Measurements from ENCODE around the gene AHNAK2.

The AHNAK2 gene

DNA sequence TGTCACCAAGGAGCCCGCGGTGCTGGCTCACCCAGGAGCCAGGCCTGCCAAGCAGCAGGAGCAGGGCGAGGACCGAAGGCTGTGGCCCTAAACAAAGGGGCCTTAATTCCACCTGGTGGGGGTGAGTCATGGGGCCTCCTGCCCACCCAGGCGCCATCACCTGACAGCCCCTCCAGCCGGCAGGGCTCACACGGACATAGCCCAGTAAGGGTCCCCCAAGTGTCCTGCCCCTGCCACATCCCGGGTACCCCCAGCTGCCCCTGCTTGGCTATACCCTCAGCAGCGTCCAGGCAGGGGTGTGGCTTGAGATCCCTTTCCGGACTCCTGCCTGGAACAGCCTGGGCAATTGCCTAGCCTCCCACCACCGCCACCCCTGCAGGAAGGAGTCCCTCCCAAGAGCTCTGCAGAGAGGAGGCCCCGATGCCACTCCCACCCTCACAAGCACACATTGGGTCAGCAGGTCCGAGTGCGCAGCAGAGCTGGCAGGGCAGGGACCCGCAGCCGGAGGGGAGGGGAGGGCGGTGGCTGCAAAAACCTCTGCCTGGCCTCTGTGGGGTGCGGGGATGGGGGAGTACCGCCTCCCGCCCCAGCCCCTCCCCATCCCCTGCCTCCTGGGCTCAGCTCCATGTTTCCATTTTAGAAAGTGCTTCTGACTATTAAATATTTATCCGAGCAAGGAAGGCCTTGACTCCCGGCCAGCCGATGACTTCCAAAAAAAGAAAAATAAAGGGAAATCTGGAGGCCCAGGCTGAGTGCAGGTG is 4.6 kb downstream of the AHNAK2 start:
- DNase-seq (ENCODE audit: low read depth), result peak; percentile 57

DNA sequence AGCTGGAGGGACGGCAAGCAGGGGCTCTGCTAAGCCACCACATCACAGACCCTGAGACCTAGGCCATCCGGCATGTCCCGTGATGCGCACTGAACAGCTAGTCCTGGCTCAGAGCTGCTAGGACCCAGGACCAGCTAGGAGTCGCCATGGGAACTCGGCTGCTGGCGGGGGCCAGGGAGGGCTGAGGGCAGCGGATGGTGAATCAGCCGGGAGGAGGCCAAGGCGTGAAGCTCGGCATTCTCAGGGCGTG is 5.1 kb downstream of the AHNAK2 start:
- peak; percentile 84 for DNase-seq (ENCODE audit: low read depth)

DNA sequence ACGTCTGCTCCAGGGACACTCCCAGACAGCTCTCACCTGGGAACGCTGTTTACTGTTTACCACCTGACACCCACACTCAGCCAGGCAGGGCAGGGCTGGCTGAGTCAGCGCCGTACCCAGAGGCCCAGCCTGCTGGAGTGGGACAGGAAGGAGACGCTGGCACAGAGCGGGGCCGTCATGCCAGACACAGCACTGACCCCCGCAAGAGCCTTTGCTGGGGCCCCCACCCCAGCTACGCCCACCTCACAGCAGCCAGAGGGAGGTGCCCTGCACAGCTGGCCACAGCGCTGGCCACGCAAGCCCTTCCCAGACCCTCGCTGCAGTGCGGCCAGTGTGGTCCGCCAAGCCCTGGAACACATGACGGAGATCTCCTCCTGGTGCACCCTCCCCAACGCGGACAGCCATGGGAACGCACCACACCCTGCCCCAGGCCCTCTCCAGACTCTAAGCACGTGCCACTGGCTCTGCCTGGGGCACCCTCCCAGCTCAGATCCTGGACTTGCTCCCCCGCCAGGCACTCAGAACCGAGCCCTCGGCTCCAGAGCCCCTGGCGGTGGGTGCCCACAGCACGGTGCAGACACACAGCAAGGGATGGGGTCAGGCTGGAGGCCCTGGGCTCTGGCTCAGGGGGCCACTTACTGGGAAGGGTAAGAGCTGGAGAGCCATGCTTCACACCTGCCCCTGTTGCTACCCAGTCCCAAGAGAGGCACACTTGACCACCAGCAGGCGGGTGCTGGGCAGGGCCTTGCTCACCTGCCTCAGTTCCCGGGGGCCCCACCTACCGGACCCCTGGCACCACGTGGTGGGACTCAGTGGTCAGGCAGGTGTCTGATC is 5.7 kb downstream of the AHNAK2 start:
- DNase-seq (ENCODE audit: low read depth), result peak; percentile 44

DNA sequence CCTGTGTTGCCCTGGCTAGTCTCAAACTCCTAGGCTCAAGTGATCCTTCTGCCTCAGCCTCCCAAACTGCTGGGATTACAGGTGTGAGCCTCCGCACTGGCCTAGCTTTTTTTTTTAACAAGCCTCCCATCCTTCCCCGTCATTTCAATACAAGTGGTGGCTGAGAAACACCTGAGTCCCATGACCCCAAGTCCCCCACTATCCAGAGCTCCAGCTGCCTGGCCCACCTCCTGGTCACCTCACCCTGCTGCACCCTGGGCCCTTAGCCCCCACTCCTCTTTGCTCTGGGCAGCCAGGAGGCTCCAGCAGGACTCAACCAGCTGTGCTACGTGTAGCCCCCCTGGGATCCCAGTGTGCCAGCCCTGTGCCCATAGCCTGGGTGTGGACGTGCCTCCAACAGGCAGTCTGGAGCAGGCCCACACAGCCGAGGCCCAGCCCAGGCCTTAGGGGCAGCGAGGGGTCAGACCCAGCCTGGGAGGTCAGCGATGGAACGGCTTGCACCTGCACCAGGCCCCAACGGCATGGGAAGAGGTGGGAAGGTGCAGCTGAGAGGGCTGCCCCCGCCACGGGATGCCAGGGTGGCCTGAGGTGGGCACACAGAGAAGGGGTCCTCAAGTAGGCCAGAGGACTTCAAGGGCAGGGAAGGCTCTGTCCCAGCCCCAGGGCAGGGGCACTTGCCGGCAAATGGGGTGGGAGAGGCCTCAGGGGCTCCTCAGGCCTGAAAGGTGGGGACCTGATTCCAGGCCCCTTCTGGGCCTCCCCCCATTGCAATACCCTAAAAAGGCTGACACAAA is 6.5 kb downstream of the AHNAK2 start:
- no peak for DNase-seq (ENCODE audit: low read depth)

DNA sequence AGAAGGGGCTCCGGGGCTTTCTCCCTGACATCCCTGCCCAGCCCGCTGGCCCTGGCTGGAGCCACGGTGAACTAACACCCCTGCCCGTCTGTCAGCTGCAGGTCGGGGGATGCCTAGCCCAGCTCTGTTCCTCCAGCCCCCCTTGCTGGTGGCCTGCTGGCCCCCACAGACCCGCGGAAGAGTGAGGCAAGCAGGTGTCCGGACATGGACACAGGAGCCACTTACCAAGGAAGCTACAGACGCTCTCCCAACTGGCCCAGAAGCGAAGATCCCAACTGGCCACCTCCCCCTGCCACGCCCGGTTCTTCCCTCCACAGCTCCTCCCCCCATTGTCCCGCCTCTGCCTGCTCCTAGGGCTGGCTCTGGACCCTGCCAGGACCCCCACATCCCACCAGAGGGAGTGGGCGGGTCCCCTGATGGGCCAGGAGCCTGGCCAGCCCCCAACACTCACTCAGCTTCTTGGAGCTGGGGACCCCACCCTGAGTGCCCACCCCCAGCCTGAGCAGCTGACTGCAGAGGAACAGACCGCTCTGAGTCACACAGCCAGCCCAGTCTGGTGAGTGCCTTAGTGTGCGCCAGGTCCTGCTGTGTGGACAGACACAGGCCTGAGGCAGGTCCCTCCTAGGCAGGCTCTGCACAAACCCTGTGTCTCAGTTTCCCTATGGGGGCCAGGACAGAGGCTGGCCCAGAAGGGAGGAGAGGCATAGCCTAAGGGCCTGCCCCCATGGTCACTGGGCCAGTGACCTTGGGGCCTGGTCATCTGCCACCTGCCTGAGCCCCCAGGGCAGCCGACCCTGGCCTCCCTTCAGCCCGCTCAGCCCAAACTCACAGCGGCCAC is 7.7 kb downstream of the AHNAK2 start:
- peak; percentile 57 for DNase-seq (ENCODE audit: low read depth)

DNA sequence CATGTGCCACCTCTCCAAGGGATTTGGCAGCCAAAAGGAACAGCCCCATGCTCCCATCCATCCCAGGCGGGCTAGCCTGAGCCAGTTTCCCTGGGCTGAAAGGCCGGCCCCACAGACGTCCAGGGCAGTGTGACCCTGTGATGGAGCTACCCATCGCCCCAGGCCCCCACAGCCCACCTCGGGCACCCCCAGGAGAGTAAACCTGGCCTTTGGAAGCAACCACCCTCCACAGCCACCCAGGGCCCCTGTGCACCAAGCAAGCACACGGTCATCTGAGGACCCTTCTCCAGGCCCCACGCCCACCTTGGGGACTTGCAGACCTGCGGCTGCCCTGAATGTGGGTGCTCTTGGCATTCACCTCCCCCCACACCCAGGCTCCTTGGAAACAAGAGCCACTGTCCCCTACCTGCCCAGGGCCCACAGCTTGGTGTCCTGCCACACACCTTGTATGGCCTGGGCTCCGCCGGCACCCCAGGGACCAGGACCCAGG is 8.4 kb downstream of the AHNAK2 start:
- DNase-seq (ENCODE audit: low read depth), result no peak

DNA sequence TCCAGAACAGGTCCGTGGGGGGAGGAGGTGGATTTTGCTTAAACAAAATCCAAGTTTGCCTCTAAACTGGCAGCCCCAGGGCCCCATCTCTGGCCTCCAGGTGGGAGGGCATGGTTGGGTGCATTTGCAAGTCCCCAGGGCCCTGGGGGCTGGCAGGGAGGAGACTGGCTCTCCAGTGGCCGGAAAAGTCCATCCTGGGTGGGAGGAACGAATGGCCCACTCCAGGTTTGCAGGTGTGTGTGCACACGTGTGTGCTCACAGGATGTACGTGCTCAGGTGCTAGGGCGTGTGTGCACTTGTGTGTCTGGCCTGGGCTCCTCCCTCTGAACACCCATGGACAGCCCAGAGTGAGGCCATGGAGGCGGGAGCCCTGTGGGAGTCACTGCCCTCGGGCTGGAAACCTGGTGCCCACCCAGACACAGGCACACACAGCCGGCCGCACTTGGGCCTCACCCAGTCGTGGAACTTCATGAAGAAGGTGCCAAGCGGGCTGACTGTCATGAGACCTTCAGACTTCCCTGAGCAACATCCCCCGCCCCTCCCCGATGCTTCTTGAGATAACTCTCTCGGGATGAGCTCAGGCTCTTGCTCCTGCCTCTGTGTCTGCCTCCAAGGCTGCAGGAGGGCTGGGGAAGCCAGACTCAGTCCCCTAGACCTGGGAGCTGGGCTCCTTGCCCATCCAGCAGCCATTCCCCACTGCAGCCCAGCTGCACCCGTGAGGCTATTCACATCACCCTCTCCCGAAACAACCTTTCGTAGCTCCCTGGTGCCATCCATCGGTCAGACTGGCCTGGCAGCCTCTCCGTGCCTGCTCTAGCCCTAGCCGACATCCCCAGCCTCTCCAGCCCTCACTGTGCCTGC is 9.4 kb downstream of the AHNAK2 start:
- no peak for DNase-seq (ENCODE audit: low read depth)

DNA sequence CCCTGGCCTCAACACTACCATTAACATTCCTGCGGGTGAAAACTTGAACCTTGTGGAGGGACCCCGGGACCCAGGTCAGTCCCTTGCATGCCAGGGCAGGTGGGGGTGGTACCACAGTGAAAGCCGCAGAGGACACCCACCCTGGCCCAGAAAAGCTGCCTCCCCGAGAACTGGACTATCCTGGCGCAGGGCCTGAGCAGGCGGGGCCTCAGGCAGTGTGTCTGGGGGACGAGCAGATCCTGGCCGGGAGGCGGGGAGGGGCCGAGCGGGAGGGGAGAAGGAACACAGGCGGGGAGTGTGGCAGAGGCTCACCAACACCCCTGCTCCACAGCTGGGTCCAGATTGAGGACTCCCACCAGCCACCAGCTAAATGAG is 10.0 kb downstream of the AHNAK2 start:
- DNase-seq (ENCODE audit: low read depth), result no peak

DNA sequence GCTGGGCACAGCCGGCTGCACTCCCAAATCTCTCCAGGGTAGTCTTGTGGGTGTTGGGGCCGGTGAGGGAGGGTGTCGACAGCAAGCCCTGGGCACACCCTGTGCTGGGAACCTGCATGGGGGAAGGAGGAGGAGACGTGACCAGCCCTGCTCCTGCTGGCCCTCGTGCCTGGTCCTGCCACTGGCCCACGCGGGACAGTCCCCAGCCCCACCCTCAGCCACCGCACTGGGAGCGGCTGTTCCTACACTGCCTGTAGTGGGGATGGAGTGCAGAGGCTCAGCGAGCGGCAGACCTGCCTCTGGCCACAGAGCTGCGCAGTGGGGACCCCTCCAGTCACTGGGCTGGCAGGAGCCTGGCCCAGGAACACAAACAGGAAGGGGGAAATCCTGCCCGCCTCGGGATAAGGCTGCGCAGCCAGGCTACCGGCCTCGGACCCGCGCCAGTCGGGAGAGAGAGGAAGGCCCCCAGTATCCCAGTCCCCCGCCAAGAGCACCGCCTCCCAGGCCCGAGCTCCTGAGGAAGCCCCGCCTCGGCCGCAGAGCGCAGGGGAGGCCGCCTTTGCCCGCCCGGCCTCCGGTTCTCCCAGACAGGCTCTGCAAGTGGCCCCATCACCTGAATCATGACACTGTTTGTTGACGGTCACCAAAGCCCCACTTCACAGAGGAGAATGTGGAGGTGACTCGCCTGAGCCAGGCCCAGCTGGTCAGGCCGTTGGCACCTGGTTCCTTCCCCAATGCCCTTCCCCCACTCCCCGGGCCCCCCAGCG is 10.6 kb downstream of the AHNAK2 start:
- no peak for DNase-seq (ENCODE audit: low read depth)

DNA sequence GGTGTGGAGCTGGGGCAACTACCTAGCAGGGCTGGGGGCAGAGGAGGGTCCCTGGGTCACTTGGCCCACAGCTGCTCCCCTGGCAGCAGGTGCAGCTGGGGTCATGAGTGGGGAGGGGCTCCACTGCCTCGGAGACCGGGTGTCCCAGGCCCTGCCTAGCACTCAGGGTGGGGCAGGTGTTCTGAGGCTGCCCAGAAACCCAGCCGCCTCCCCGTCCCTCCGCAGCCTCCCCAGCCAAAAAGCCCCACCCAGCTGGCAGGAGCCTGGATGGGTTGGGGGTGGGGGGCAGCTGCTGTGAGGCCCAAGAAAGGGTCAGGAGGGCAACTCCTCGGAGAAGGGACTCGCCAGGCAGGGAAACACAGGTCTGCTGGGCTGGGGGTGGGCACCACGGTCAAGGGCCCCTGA is 11.2 kb downstream of the AHNAK2 start:
- DNase-seq (ENCODE audit: low read depth), result no peak

DNA sequence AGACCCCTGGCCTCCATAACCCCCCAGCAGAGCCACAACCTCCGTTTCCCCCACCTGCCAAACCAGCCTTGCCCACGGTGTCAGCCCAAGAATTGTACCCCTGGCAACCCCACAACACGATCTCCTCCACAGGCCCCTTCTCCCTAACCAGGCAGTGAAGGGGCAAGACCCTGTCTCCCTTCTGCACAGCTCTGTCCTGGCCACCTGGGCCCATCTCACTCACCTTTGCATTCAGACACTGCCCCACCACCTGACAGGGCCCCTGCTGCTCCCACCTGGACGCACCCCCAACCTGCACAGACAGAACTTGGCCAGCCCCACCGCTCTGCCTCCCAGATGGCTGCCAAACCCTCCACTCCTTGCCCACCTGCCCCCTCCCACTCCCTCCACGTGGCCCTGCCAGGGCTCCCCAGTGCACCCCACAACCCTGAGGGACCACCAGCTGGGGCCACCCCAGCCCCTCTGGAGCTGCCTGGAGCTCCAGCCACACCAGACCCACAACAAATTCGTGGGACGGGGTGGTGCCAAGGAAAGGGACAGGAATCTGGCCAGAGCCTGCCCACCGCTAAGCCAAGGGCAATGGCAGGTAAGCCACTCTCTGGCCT is 11.8 kb downstream of the AHNAK2 start:
- no peak for DNase-seq (ENCODE audit: low read depth)

DNA sequence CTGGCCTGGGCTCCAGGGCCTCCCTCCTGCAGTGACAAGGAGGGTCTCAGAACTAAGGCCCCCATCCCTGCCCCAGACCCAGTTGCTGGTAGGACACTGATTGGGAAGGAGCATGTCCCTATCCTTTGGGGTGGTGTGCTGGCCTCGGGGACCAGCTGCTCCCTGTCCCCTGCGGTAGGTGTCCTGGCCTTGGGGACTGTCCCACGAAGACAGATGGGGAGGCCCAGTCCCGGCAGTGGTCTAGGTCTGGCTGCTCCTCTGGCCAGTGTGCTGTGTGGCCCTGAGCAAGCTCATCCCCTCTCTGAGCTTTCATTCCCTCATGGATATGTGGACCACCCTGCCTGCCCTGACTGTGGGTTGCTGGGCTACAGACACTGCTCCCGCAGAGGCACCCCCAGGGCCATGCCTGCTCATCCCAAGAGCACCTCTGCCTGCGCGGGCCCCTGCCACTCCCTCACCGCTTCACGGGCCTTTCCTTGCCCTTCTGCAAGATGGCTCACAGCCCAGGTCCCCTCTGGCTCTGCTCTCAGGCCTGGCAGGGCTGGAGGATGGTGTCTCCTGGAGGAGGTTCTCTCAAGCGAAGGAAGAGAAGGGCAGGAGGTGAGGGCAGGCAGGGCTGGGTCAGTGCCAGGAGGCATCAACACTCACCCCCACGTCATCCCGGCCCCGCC is 12.5 kb downstream of the AHNAK2 start:
- no peak for DNase-seq (ENCODE audit: low read depth)

DNA sequence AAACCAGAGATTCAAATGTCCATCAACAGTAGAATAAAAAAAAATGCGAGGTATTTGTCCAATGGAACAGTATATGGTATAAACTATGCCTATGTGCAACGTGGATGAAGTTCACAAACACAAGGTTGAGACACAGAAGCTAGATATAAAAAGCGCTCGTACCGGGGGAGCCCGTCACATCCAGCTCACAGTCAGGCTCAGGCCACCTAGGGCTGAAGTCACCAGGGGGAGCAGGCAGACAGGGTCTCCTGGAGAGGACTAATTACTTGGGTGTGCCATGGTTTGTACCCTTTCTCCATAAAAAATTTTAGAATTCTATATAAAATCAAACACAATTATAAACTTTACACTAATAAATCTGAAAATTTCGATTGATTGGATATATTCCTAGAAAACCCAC is 13.6 kb downstream of the AHNAK2 start:
- DNase-seq (ENCODE audit: low read depth), result no peak

DNA sequence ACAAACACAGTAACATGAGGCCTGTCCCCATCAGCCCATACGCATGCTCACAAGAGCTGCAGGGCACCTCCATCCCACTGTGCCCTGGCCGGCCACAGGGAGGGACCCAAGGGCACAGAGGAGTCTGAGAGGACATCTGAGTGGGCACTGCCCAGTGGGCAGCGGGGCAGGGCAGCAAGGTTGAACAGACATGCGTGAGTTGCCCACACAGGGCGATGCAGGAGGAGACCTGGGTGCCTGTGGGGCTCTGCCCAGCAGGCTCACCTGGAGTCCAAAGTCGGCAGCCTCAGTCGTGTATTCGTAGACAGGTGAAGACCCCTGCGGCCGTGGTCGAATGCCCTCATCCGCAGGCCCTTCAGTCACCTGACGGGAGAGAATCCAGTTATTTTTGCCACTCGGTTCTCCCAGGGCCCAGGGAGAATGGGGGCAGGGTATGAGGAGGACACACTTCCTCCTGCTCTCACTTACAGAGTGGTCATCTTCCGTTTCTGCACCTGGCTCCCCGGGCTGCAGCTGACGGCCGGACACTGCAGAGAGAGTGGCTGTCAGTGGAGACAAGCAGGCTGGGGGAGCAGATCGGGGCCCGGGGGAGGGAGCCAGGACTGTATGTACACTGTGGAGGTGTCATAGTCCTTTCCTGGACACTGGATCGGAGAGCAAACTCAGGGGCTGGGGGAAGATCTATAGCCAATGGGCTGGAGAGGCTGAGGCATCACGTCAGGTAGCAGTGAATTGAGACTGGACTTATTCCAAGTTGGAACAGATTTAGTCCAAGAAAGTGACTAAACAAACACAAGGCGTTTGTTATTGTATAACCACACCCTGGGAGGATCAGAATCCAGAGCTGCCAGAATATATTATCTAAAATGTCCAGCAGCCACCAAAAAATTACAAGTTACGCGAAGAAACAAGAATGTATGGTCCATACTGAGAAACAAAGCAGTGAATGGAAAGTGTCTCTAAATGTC is 20.7 kb downstream of the AHNAK2 start:
- DNase-seq (ENCODE audit: low read depth), result no peak

DNA sequence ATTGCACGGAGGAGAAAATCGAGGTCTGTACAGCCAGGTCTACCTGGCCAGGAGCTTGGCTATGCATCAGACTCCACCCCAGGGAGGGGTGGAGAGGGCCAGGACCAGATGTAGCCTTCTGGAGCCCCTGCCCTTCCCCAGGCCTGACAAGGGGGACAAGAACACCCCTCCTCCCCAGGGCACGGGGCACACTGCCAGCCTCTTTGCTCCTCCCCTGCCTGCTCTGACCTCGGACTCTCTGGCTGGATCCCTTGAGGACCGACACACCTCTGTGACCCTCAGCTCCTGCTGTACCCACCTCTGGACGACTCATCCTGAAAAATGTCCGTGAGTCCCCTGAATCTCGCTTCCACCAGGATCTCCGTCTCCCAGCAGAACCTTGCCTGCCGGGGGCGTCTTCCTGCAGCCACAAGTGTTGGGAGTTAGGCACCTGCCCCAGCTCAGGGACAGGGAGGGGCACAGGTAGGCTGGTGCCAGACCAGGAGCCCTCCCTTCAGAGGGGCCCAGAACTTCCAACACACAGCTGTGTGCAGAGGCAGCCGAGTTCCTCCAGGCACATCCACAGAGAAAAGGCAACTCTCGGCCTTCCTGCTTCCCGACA is 21.8 kb downstream of the AHNAK2 start:
- DNase-seq (ENCODE audit: low read depth), result no peak

DNA sequence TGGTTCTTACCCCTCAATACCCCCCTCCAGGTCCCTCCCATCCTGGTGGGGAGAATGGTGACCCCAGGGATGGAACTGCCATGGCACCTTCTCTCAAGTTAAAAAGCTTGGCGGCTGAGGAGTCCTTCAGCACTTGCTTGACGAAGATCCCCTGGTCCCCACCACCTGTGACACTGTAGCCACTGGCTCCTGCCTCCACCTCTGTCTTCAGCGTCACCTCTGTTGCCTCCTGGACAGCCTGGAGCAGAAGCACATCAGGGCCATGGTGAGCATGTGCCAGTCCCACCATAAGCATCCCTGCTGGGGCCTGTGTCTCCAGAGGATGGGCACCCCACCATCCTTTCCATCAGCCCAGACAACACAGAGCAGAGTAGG is 22.8 kb downstream of the AHNAK2 start:
- DNase-seq (ENCODE audit: low read depth), result no peak

DNA sequence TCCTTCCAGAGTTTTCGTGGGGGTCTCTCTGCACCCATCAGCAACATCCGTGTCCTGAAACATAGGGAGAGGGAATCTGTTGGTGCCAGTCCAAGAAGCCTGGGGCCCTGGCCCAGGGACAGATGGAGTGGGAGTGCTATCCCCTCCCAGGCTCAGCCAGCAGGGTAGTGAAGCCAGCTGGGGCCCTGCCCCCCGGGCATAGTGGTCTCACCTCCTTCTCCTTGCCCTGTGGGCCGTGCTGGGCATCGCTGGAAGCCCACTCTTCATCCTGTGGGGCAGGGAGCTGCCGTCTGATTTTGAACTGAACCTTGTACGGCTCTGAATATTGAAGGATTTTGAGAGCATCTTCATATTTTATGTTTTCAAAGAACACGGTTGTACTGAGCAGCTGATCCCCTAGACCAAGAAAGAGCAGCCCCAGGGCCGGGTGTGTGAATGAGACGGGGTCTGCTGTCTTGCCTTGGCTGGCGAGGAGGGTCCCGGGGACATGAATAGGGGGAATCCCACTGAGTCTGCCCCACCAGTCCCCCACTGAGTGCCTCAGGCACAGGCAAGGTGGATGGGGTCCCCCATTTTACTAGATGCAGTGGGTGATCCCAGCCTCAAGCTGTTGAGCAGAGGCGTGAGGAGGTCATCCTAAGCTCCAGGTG is 23.3 kb downstream of the AHNAK2 start:
- no peak for DNase-seq (ENCODE audit: low read depth)

All from GM04503 (cell line).